ENCODE data around the gene MSH6.
"Not testable (repeated sequence)": the region's sequence is repeated elsewhere in the genome, so short reads cannot be mapped to it uniquely, and the experiment has no call there.

MSH6 gene

DNA sequence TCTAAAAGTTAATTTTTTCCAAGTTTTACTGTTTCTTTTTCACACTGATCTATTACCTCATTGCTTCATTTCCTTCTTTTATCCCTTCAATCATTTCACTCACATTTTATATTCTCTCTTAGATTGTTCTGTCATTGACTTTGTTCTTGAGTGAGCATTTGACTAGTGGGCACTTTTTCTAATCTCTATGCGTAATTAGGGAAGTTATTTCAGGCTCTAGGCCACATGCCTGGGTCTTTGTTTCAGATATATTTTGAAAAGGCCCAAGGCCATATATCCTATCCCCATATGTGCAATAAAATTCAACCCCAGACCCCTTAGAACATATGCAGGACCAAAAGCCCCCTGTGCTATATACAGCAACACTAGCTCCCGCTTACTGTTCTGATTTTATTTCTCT, 61.2 kb downstream of the MSH6 start:
- Histone ChIP-seq H2BK12ac (ENCODE audit: low read length in 2 of 2) (no peak overlapping the region), H3K79me1 (replicated peaks; ENCODE audit: low read length, poor library complexity, severe bottlenecking) (peaks cover 10% of the 10 kb centered on the region)

DNA sequence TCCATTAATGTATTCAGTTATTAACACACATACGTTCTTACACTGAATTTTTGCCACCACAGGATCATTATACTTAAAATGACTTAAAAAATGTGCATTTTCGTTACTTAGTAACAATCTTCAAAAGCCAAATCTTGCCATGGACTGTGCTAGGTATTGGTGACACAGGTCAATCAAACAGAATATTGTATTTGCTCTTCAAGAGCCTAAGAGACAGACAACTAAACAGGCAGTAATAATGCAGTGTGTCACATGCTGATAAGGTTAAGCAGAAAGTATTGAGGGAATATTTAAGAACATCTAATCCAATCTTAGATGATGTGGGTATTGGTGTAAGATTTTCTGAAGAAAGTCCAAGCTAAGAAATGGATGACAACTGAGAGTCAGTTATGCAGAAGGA, 66.4 kb downstream of the MSH6 start:
- Histone ChIP-seq H3K9ac (ENCODE audit: low read length) (no peak overlapping the region), H3K18ac (ENCODE audit: low read depth in 1 of 2, low read length in 2 of 2) (no peak overlapping the region), H3K4me2 (ENCODE audit: low read length, poor library complexity, severe bottlenecking) (no peak overlapping the region), H3K27ac (ENCODE audit: low read length, poor library complexity, severe bottlenecking) (no peak overlapping the region), H2AFZ (ENCODE audit: low read depth, low read length) (no peak overlapping the region), H2BK5ac (ENCODE audit: low read depth, low read length, poor library complexity, severe bottlenecking) (no peak overlapping the region), H3K36me3 (ENCODE audit: control insufficient read depth in 1 of 2, insufficient read depth in 2 of 2, low read depth in 1 of 2, low read length in 2 of 2) (no peaks in the 10 kb centered on the region), H4K91ac (ENCODE audit: low read length) (no peak overlapping the region), H2BK12ac (ENCODE audit: low read length in 2 of 2) (no peak overlapping the region), H3K4me1 (ENCODE audit: control insufficient read depth, insufficient read depth, low read depth, low read length) (no peaks in the 10 kb centered on the region), H3K27me3 (ENCODE audit: control insufficient read depth in 1 of 2, insufficient read depth in 1 of 2, low read length in 2 of 2) (no peaks in the 10 kb centered on the region), H3K14ac (ENCODE audit: low read length in 2 of 2) (no peak overlapping the region), H4K8ac (ENCODE audit: low read length) (no peak overlapping the region), H3K4ac (ENCODE audit: low read depth in 1 of 2, low read length in 2 of 2) (no peak overlapping the region), H2BK15ac (ENCODE audit: low read depth, poor library complexity, severe bottlenecking) (no peak overlapping the region), H3K9me3 (ENCODE audit: control insufficient read depth, low read length) (no peaks in the 10 kb centered on the region), H2AK5ac (ENCODE audit: low read length, severe bottlenecking) (no peak overlapping the region), H3K4me3 (ENCODE audit: insufficient read depth in 1 of 2, low read depth in 1 of 2, low read length in 2 of 2) (no peak overlapping the region), H2BK120ac (ENCODE audit: low read depth, low read length) (no peak overlapping the region), H3K79me1 (replicated peaks; ENCODE audit: low read length, poor library complexity, severe bottlenecking) (peaks cover 6% of the 10 kb centered on the region), H3K23ac (ENCODE audit: low read length in 2 of 2) (no peak overlapping the region)
- DNase-seq = no peak
- 100% methylated on average over 1 of the region's 2 CpGs for WGBS

More for the DNA sequence above, 61.2 kb downstream of the MSH6 start:
- Histone ChIP-seq H3K9ac (ENCODE audit: low read length) (no peak overlapping the region), H3K27ac (ENCODE audit: low read length, poor library complexity, severe bottlenecking) (no peak overlapping the region), H3K9me3 (ENCODE audit: control insufficient read depth, low read length) (no peaks in the 10 kb centered on the region), H3K27me3 (ENCODE audit: control insufficient read depth in 1 of 2, insufficient read depth in 1 of 2, low read length in 2 of 2) (no peaks in the 10 kb centered on the region), H2BK120ac (ENCODE audit: low read depth, low read length) (no peak overlapping the region), H3K18ac (ENCODE audit: low read depth in 1 of 2, low read length in 2 of 2) (no peak overlapping the region), H3K4me3 (ENCODE audit: insufficient read depth in 1 of 2, low read depth in 1 of 2, low read length in 2 of 2) (no peak overlapping the region), H2AFZ (ENCODE audit: low read depth, low read length) (no peak overlapping the region), H2BK5ac (ENCODE audit: low read depth, low read length, poor library complexity, severe bottlenecking) (no peak overlapping the region), H2AK5ac (ENCODE audit: low read length, severe bottlenecking) (no peak overlapping the region), H3K14ac (ENCODE audit: low read length in 2 of 2) (no peak overlapping the region), H4K8ac (ENCODE audit: low read length) (no peak overlapping the region), H3K4me1 (ENCODE audit: control insufficient read depth, insufficient read depth, low read depth, low read length) (no peaks in the 10 kb centered on the region), H2BK15ac (ENCODE audit: low read depth, poor library complexity, severe bottlenecking) (no peak overlapping the region), H3K4ac (ENCODE audit: low read depth in 1 of 2, low read length in 2 of 2) (no peak overlapping the region), H3K36me3 (ENCODE audit: control insufficient read depth in 1 of 2, insufficient read depth in 2 of 2, low read depth in 1 of 2, low read length in 2 of 2) (peaks cover 0 to 7% of the 10 kb centered on the region in 2 experiments), H3K4me2 (ENCODE audit: low read length, poor library complexity, severe bottlenecking) (no peak overlapping the region), H3K23ac (ENCODE audit: low read length in 2 of 2) (no peak overlapping the region), H4K91ac (ENCODE audit: low read length) (no peak overlapping the region)
- WGBS = 96% methylated on average over 1 of the region's 2 CpGs
- no peak for DNase-seq

DNA sequence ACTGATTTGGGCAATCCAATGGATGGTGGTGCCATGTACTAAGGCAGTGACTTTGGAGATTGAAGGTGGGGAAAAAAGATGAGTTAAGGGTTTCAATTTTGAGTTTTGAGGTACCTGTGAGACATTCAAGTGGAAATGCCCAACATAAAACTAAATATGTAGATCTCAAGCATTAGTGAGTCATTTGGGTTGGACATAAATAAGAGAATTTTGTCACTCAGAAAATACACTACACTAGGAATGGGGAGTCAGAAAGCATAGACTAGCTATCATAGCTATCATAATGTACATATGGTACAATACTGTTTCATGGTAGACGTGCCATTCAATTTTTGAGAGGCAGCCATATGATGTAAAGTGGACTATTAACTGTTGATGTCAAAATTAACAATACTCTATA, 67.3 kb downstream of the MSH6 start:
- no peak overlapping the region for H3K27ac ChIP-seq (ENCODE audit: low read length, poor library complexity, severe bottlenecking)
- no peak overlapping the region for H4K8ac ChIP-seq (ENCODE audit: low read length)
- no peak overlapping the region for H2BK15ac ChIP-seq (ENCODE audit: low read depth, poor library complexity, severe bottlenecking)
- H3K79me1 ChIP-seq (replicated peaks; ENCODE audit: low read length, poor library complexity, severe bottlenecking) = peaks cover 5% of the 10 kb centered on the region
- no peak overlapping the region for H3K4ac ChIP-seq (ENCODE audit: low read depth in 1 of 2, low read length in 2 of 2)
- H3K9me3 ChIP-seq (ENCODE audit: control insufficient read depth, low read length) = no peaks in the 10 kb centered on the region
- H2BK12ac ChIP-seq (ENCODE audit: low read length in 2 of 2) = no peak overlapping the region
- no peaks in the 10 kb centered on the region for H3K36me3 ChIP-seq (ENCODE audit: control insufficient read depth in 1 of 2, insufficient read depth in 2 of 2, low read depth in 1 of 2, low read length in 2 of 2)
- no peaks in the 10 kb centered on the region for H3K4me1 ChIP-seq (ENCODE audit: control insufficient read depth, insufficient read depth, low read depth, low read length)
- H2AK5ac ChIP-seq (ENCODE audit: low read length, severe bottlenecking) = no peak overlapping the region
- H3K4me3 ChIP-seq (ENCODE audit: insufficient read depth in 1 of 2, low read depth in 1 of 2, low read length in 2 of 2) = no peak overlapping the region
- H3K18ac ChIP-seq (ENCODE audit: low read depth in 1 of 2, low read length in 2 of 2) = no peak overlapping the region
- H3K27me3 ChIP-seq (ENCODE audit: control insufficient read depth in 1 of 2, insufficient read depth in 1 of 2, low read length in 2 of 2) = no peaks in the 10 kb centered on the region
- H3K9ac ChIP-seq (ENCODE audit: low read length) = no peak overlapping the region
- H2BK120ac ChIP-seq (ENCODE audit: low read depth, low read length) = no peak overlapping the region
- no peak overlapping the region for H3K4me2 ChIP-seq (ENCODE audit: low read length, poor library complexity, severe bottlenecking)
- no peak overlapping the region for H3K14ac ChIP-seq (ENCODE audit: low read length in 2 of 2)
- H3K23ac ChIP-seq (ENCODE audit: low read length in 2 of 2) = no peak overlapping the region
- no CpG with 5 or more reads among the region's 1 CpG for WGBS
- DNase-seq = no peak
- no peak overlapping the region for H2AFZ ChIP-seq (ENCODE audit: low read depth, low read length)
- H4K91ac ChIP-seq (ENCODE audit: low read length) = no peak overlapping the region
- no peak overlapping the region for H2BK5ac ChIP-seq (ENCODE audit: low read depth, low read length, poor library complexity, severe bottlenecking)

DNA sequence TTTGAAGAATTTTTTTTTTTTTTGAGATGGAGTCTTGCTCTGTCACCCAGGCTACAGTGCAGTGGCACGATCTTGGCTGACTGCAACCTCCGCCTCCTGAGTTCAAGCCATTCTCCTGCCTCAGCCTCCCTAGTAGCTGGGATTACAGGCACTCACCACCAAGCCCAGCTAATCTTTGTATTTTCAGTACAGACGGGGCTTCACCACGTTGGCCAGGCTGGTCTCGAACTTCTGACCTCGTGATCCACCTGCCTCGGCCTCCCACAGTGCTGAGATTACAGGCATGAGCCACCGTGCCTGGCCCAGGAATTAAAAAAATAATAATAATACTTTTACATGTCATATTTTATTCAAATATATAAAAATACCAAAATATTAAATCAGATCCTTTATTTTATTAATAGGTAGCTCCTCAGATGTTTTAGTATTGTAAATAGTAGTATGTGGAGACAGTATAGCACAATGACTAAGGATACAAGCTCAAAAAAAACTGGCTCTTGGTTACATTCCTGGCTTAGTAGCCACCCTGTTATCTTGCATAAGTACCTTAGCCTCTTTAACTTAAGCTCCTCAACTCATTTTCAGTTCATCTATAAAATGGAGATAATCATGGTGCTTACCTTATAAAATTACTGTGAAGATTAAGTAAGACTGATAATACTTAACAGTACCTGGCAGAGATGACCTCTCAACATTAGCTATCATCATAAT, 70.3 kb downstream of the MSH6 start:
- not testable (repeated sequence) for H2AK5ac ChIP-seq (ENCODE audit: low read length, severe bottlenecking)

More for the DNA sequence above, 70.3 kb downstream of the MSH6 start:
- H3K9ac ChIP-seq (ENCODE audit: low read length); H3K4me1 ChIP-seq (ENCODE audit: control insufficient read depth, insufficient read depth, low read depth, low read length); H3K27me3 ChIP-seq (ENCODE audit: control insufficient read depth in 1 of 2, insufficient read depth in 1 of 2, low read length in 2 of 2); H2BK15ac ChIP-seq (ENCODE audit: low read depth, poor library complexity, severe bottlenecking); H2AFZ ChIP-seq (ENCODE audit: low read depth, low read length); H3K4me2 ChIP-seq (ENCODE audit: low read length, poor library complexity, severe bottlenecking); H2BK120ac ChIP-seq (ENCODE audit: low read depth, low read length); H2BK12ac ChIP-seq (ENCODE audit: low read length in 2 of 2); H4K91ac ChIP-seq (ENCODE audit: low read length); H3K18ac ChIP-seq (ENCODE audit: low read depth in 1 of 2, low read length in 2 of 2); H3K14ac ChIP-seq (ENCODE audit: low read length in 2 of 2); H3K36me3 ChIP-seq (ENCODE audit: control insufficient read depth in 1 of 2, insufficient read depth in 2 of 2, low read depth in 1 of 2, low read length in 2 of 2); H3K79me1 ChIP-seq (replicated peaks; ENCODE audit: low read length, poor library complexity, severe bottlenecking); H2BK5ac ChIP-seq (ENCODE audit: low read depth, low read length, poor library complexity, severe bottlenecking); H3K27ac ChIP-seq (ENCODE audit: low read length, poor library complexity, severe bottlenecking); H3K4ac ChIP-seq (ENCODE audit: low read depth in 1 of 2, low read length in 2 of 2); H3K4me3 ChIP-seq (ENCODE audit: insufficient read depth in 1 of 2, low read depth in 1 of 2, low read length in 2 of 2); H3K23ac ChIP-seq (ENCODE audit: low read length in 2 of 2); H3K9me3 ChIP-seq (ENCODE audit: control insufficient read depth, low read length); H4K8ac ChIP-seq (ENCODE audit: low read length): not testable (repeated sequence)
- WGBS = 98% methylated on average over 5 of the region's 8 CpGs
- peak; percentile 27 for DNase-seq
